HCT116 (cell line): ENCODE results near the gene MYO16. TPM values are rescaled to one million over a fixed set of nuclear protein-coding genes. Genes with fewer than 3 reads are reported as not detected.

ENCODE experiments used
- ATAC-seq: fragments of 200-7000 bp; cut with Tn5 transposase; 2 replicates; pipeline ENCODE4 v1.9.1; 2020; ENCODE audit warnings: mild to moderate bottlenecking, moderate library complexity
- BruUV-seq: library from RNA; stranded (reverse); fragments of 400-500 nt; replicated peaks from 2 replicates; lab custom pipeline; 2021; lab: Mats Ljungman, UMichigan
- CTCF ChIA-PET: fragments of 300-600 bp; sonication (Branson Sonifier 250); formaldehyde crosslinking; loops from one replicate; lab custom pipeline; 2021; ENCODE audit warnings: antibody characterized with exemption; lab: Charles Lee
- POLR2A ChIA-PET: fragments of 300-600, 350-600 bp; sonication (Branson Sonifier 250); formaldehyde crosslinking; loops from one replicate; lab custom pipeline; 2021; ENCODE audit warnings: antibody characterized with exemption; lab: Charles Lee
- RAD21 ChIA-PET, 2 experiments: fragments of 300-600 bp; sonication (Branson Sonifier 250); formaldehyde crosslinking; loops; one replicate each; lab custom pipeline; 2023; ENCODE audit warnings: low total read pairs in 2 of 2; ENCODE audit not compliant: uncharacterized antibody in 2 of 2, unreplicated experiment in 2 of 2, low non-redundant PET in 1 of 2; lab: Charles Lee
- DNase-seq: peaks from one replicate; pipeline ENCODE4 v3.0.0-alpha.2; 2010; ENCODE audit warnings: low read depth, low spot score
- H2AFZ ChIP-seq: fragments of 200-600 bp; shearing (Covaris generic), sonication (generic); 2 replicates; pipeline ENCODE4 v1.6.1; 2017; ENCODE audit warnings: low read depth, mixed run types, mixed read lengths, antibody characterized with exemption, low read length; ENCODE audit not compliant: poor library complexity, severe bottlenecking
- H3K27ac ChIP-seq: 2 replicates; pipeline ENCODE4 v1.5.1; 2012; ENCODE audit warnings: low read depth, low read length
- H3K27me3 ChIP-seq: fragments of 200-600 bp; sonication (generic); 2 replicates; pipeline ENCODE4 v1.6.1; 2016; ENCODE audit warnings: mixed run types, low read length, mixed read lengths; ENCODE audit not compliant: insufficient read depth
- H3K36me3 ChIP-seq, 2 experiments: fragments of 200-500 bp in 1 of 2; fragments of 200-600 bp in 1 of 2; sonication (Bioruptor generic) in 1 of 2; sonication (generic) in 1 of 2; 2 replicates each; pipeline versions ENCODE4 v1.5.1 to v1.6.1; 2014 to 2016; ENCODE audit warnings: low read length in 2 of 2, inconsistent platforms in 1 of 2, mixed read lengths in 1 of 2, mixed run types in 1 of 2; ENCODE audit not compliant: insufficient read depth in 2 of 2, control insufficient read depth in 1 of 2
- H3K4me1 ChIP-seq, 2 experiments: fragments of 200-600 bp in 1 of 2; sonication (generic) in 1 of 2; 2 replicates each; pipeline versions ENCODE4 v1.5.1 to v1.6.1; 2012 to 2017; ENCODE audit warnings: low read length in 2 of 2, inconsistent platforms in 1 of 2, mild to moderate bottlenecking in 1 of 2, mixed read lengths in 1 of 2, mixed run types in 1 of 2, moderate library complexity in 1 of 2; ENCODE audit not compliant: insufficient read depth in 2 of 2, control insufficient read depth in 1 of 2
- H3K4me2 ChIP-seq: fragments of 200-600 bp; sonication (generic); 2 replicates; pipeline ENCODE4 v1.6.1; 2017; ENCODE audit warnings: mixed run types, low read length, mixed read lengths
- H3K4me3 ChIP-seq, 2 experiments: fragments of 200-600 bp in 1 of 2; sonication (generic) in 1 of 2; replicated peaks in 1 of 2; 2 replicates each; pipeline ENCODE4 v1.5.1; 2011 to 2016; ENCODE audit warnings: low read length in 2 of 2, control low read depth in 1 of 2, low read depth in 1 of 2, mild to moderate bottlenecking in 1 of 2, mixed read lengths in 1 of 2, mixed run types in 1 of 2
- H3K79me2 ChIP-seq: fragments of 200-600 bp; sonication (generic); 2 replicates; pipeline ENCODE4 v1.6.1; 2017; ENCODE audit warnings: mild to moderate bottlenecking, mixed run types, low read length, moderate library complexity, mixed read lengths; ENCODE audit not compliant: insufficient read depth
- H3K9ac ChIP-seq: fragments of 200-600 bp; sonication (generic); 2 replicates; pipeline ENCODE4 v1.6.1; 2016; ENCODE audit warnings: low read length, mixed read lengths
- H3K9me2 ChIP-seq: fragments of 200-600 bp; sonication (generic), shearing (Covaris generic); 2 replicates; pipeline ENCODE4 v1.6.1; 2017; ENCODE audit warnings: mixed run types, mild to moderate bottlenecking, moderate library complexity; ENCODE audit not compliant: insufficient read depth
- H3K9me3 ChIP-seq, 2 experiments: fragments of 200-500 bp in 1 of 2; fragments of 200-600 bp in 1 of 2; sonication (Bioruptor generic) in 1 of 2; sonication (generic) in 1 of 2; 2 replicates each; pipeline ENCODE4 v1.6.1; 2014 to 2017; ENCODE audit warnings: low read length in 2 of 2, mixed read lengths in 2 of 2, inconsistent platforms in 1 of 2, low read depth in 1 of 2, mild to moderate bottlenecking in 1 of 2, mixed run types in 1 of 2, moderate library complexity in 1 of 2; ENCODE audit not compliant: control insufficient read depth in 1 of 2, insufficient read depth in 1 of 2
- H4K20me1 ChIP-seq: fragments of 200-600 bp; sonication (generic), shearing (Covaris generic); 2 replicates; pipeline ENCODE4 v1.6.1; 2017; ENCODE audit warnings: mixed run types, mild to moderate bottlenecking, moderate library complexity; ENCODE audit not compliant: insufficient read depth
- CBX3 ChIP-seq: IDR thresholded peaks from 2 replicates; pipeline ENCODE4 v1.6.1; 2012; ENCODE audit warnings: low read depth
- ELF1 ChIP-seq: IDR thresholded peaks from 2 replicates; pipeline ENCODE4 v1.6.1; 2012; ENCODE audit warnings: low read depth, borderline replicate concordance
- EZH2 ChIP-seq: fragments of 200-600 bp; sonication (generic); IDR thresholded peaks from 2 replicates; pipeline ENCODE4 v1.6.1; 2017; ENCODE audit warnings: antibody characterized with exemption, mixed run types
- FOSL1 ChIP-seq: IDR thresholded peaks from 2 replicates; pipeline ENCODE4 v1.6.1; 2012; ENCODE audit warnings: low read depth
- JUND ChIP-seq: IDR thresholded peaks from 2 replicates; pipeline ENCODE4 v1.6.1; 2012
- POLR2A ChIP-seq: IDR thresholded peaks from 2 replicates; pipeline ENCODE4 v1.7.0; 2011; ENCODE audit warnings: borderline replicate concordance; ENCODE audit not compliant: insufficient read depth, insufficient read length; ENCODE audit errors: extremely low read depth
- SP1 ChIP-seq: IDR thresholded peaks from 2 replicates; pipeline ENCODE4 v1.6.1; 2012; ENCODE audit warnings: low read depth
- SRF ChIP-seq: IDR thresholded peaks from 2 replicates; pipeline ENCODE4 v1.6.1; 2012; ENCODE audit warnings: low read depth
- TCF7L2 ChIP-seq: IDR thresholded peaks from 2 replicates; pipeline ENCODE4 v1.7.0; 2011; ENCODE audit warnings: borderline replicate concordance, inconsistent platforms; ENCODE audit not compliant: insufficient read depth, insufficient read length; ENCODE audit errors: extremely low read depth
- ZFX ChIP-seq: fragments of 450-650 bp; IDR thresholded peaks from 2 replicates; pipeline ENCODE4 v1.6.1; 2017
- intact Hi-C: fragments of 100-400 bp; cut with micrococcal nuclease; formaldehyde crosslinking; loops from 2 replicates; pipeline ENCODE4 v1.10.0; 2022
- total RNA-seq: library from RNA; stranded (reverse); gene quantifications from one replicate; pipeline ENCODE4 v1.2.1, GENCODE V29; 2021; ENCODE audit not compliant: unreplicated experiment
- TF ChIP-seq, protein P1 (sequence below), 3 experiments: fragments of 200-600 bp in 1 of 3; sonication (generic) in 1 of 3; IDR thresholded peaks in 2 of 3; conservative IDR thresholded peaks in 1 of 3; 2 replicates each; pipeline ENCODE4 v1.5.1; 2012 to 2017; ENCODE audit warnings: low read depth in 2 of 3, low read length in 2 of 3, antibody characterized with exemption in 1 of 3, borderline replicate concordance in 1 of 3, control low read depth in 1 of 3, mild to moderate bottlenecking in 1 of 3, mixed read lengths in 1 of 3, mixed run types in 1 of 3, moderate library complexity in 1 of 3; ENCODE audit not compliant: insufficient read depth in 1 of 3
- TF ChIP-seq, protein P2 (sequence below): IDR thresholded peaks from 2 replicates; pipeline ENCODE4 v1.6.1; 2011; ENCODE audit warnings: mild to moderate bottlenecking, low read length, moderate library complexity; ENCODE audit not compliant: insufficient replicate concordance; ENCODE audit errors: extremely low read depth
- TF ChIP-seq, protein P3 (sequence below): IDR thresholded peaks from 2 replicates; pipeline ENCODE4 v1.6.1; 2012
- TF ChIP-seq, protein P4 (sequence below): IDR thresholded peaks from 2 replicates; pipeline ENCODE4 v1.6.1; 2012

MYO16 gene
- total RNA-seq, 1 experiment from 2014 or later: 0.07 TPM

DNA sequence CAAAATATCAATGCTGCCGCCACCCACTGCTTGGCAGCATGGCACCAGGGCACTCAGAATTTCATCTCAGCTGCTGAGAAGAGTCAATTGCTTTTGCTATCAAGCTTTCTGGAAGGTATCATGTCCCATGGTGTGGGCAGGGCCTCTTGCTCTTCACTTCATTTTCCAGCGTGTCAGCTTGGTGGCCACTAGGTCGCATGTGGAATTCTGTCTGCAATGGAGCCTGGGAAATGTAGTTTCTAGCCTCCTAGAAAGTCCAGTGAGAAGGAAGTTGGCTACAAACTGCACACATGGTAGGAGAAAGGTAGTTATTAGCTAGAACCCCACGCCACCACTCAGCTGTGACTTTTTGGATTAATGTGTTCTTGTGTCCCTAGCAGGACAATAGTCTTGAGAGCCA, 105.3 kb downstream of the MYO16 start:
- peaks cover 0 to 4% of the 10 kb centered on the region in 2 experiments; a peak in 1 of 4 replicates for H3K4me1 ChIP-seq
- ATAC-seq: peak; percentile 98
- H2AFZ ChIP-seq: peak overlapping the region; percentile 11
- no peak overlapping the region for H3K9ac ChIP-seq
- RAD21 ChIA-PET: no interaction called here
- H3K9me2 ChIP-seq: no peaks in the 10 kb centered on the region
- no peak overlapping the region for H3K4me3 ChIP-seq
- no TSS peak for BruUV-seq
- intact Hi-C loops: no loop called here
- CTCF ChIA-PET: no interaction called here
- no peaks in the 10 kb centered on the region for H3K27me3 ChIP-seq
- H3K4me2 ChIP-seq: no peak overlapping the region
- H3K27ac ChIP-seq: no peak overlapping the region
- POLR2A ChIA-PET: no interaction called here
- peak; percentile 43 for DNase-seq
- no peak for TF ChIP-seq JUND
- peak; percentile 40 for TF ChIP-seq ELF1
- no peak for TF ChIP-seq SP1
- peak; percentile 48; the same call in 1 of the 2 replicates for TF ChIP-seq CBX3
- TF ChIP-seq, all 23 proteins: peak for 2
- Histone ChIP-seq H3K9me3 (no peaks in the 10 kb centered on the region), H3K36me3 (no peaks in the 10 kb centered on the region), H3K79me2 (no peaks in the 10 kb centered on the region), H4K20me1 (no peaks in the 10 kb centered on the region)

DNA sequence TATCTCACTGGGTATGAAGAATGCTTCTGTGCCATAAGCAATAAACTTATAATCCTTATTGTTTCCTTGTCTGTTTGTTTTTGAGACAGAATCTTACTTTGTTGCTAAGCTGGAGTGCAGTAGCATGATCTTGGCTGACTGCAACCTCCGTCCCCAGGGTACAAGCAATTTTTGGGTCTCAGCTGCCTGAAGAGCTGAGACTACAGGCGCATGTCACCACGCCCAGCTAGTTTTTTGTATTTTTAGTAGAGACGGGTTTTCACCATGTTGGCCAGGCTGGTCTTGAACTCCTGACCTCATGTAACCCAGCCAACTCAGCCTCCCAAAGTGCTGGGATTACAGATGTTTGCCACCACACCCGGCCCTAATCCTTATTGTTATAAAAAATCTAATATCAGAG, 112.5 kb downstream of the MYO16 start:
- no TSS peak for BruUV-seq
- H3K9ac ChIP-seq: no peak overlapping the region
- H3K4me1 ChIP-seq: no peaks in the 10 kb centered on the region
- POLR2A ChIA-PET: no interaction called here
- no peaks in the 10 kb centered on the region for H4K20me1 ChIP-seq
- no peak for ATAC-seq
- no peak for DNase-seq
- TF ChIP-seq FOSL1: no peak
- no peak for TF ChIP-seq TCF7L2
- TF ChIP-seq SRF: no peak
- TF ChIP-seq POLR2A: no peak
- TF ChIP-seq EZH2: no peak
- no peak for TF ChIP-seq SP1
- TF ChIP-seq, protein P1, sequence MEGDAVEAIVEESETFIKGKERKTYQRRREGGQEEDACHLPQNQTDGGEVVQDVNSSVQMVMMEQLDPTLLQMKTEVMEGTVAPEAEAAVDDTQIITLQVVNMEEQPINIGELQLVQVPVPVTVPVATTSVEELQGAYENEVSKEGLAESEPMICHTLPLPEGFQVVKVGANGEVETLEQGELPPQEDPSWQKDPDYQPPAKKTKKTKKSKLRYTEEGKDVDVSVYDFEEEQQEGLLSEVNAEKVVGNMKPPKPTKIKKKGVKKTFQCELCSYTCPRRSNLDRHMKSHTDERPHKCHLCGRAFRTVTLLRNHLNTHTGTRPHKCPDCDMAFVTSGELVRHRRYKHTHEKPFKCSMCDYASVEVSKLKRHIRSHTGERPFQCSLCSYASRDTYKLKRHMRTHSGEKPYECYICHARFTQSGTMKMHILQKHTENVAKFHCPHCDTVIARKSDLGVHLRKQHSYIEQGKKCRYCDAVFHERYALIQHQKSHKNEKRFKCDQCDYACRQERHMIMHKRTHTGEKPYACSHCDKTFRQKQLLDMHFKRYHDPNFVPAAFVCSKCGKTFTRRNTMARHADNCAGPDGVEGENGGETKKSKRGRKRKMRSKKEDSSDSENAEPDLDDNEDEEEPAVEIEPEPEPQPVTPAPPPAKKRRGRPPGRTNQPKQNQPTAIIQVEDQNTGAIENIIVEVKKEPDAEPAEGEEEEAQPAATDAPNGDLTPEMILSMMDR (IDR thresholded peaks at IDR 0.05 in 2 of 3, conservative IDR thresholded peaks at IDR 0.05 in 1 of 3; ENCODE audit: borderline replicate concordance in 1 of 3, insufficient read depth in 1 of 3, low read depth in 2 of 3, low read length in 2 of 3): no peak
- TF ChIP-seq, protein P2, sequence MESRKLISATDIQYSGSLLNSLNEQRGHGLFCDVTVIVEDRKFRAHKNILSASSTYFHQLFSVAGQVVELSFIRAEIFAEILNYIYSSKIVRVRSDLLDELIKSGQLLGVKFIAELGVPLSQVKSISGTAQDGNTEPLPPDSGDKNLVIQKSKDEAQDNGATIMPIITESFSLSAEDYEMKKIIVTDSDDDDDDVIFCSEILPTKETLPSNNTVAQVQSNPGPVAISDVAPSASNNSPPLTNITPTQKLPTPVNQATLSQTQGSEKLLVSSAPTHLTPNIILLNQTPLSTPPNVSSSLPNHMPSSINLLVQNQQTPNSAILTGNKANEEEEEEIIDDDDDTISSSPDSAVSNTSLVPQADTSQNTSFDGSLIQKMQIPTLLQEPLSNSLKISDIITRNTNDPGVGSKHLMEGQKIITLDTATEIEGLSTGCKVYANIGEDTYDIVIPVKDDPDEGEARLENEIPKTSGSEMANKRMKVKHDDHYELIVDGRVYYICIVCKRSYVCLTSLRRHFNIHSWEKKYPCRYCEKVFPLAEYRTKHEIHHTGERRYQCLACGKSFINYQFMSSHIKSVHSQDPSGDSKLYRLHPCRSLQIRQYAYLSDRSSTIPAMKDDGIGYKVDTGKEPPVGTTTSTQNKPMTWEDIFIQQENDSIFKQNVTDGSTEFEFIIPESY: no peak
- TF ChIP-seq, protein P3, sequence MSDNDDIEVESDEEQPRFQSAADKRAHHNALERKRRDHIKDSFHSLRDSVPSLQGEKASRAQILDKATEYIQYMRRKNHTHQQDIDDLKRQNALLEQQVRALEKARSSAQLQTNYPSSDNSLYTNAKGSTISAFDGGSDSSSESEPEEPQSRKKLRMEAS: no peak
- TF ChIP-seq ZFX: no peak
- TF ChIP-seq, protein P4, sequence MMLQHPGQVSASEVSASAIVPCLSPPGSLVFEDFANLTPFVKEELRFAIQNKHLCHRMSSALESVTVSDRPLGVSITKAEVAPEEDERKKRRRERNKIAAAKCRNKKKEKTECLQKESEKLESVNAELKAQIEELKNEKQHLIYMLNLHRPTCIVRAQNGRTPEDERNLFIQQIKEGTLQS: no peak
- RAD21 ChIA-PET: no interaction called here
- no peaks in the 10 kb centered on the region for H3K27me3 ChIP-seq
- CTCF ChIA-PET: no interaction called here
- H3K9me2 ChIP-seq: no peaks in the 10 kb centered on the region
- H3K4me2 ChIP-seq: no peak overlapping the region
- no peaks in the 10 kb centered on the region for H3K9me3 ChIP-seq
- intact Hi-C loops: no loop called here
- H2AFZ ChIP-seq: no peak overlapping the region
- no peaks in the 10 kb centered on the region for H3K79me2 ChIP-seq
- H3K4me3 ChIP-seq: no peak overlapping the region
- no peaks in the 10 kb centered on the region for H3K36me3 ChIP-seq
- H3K27ac ChIP-seq: no peak overlapping the region
